SKM-1 (cell line): ENCODE results near the gene CDIPT.
A peak's percentile ranks its signal among the peaks of the same experiment; 100 is the strongest.

Source experiments
- DNase-seq: peaks from one replicate; lab custom pipeline; 2025; ENCODE audit not compliant: unreplicated experiment; lab: John Stamatoyannopoulos, UW

Gene CDIPT

DNA sequence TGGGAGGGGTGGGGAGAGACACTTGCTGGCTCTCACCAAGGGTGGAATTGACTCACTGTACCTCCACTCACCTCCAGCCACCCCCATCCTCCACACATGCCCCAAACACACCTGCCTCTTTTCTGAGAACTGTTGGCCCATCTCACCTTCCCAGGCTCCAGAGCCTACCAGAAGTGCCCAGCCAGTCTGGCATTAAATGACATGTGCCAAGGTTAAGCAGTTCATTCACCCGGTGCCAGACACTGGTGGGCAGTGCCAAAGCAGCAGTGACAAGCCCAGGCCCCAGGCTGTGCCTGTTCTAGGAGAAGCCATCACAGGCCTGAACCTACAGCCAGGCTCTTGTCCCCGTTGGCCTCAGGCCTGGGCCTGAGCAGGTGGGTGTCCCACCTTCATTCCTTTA lies 31.5 kb downstream of the CDIPT start:
- DNase-seq = no peak

DNA sequence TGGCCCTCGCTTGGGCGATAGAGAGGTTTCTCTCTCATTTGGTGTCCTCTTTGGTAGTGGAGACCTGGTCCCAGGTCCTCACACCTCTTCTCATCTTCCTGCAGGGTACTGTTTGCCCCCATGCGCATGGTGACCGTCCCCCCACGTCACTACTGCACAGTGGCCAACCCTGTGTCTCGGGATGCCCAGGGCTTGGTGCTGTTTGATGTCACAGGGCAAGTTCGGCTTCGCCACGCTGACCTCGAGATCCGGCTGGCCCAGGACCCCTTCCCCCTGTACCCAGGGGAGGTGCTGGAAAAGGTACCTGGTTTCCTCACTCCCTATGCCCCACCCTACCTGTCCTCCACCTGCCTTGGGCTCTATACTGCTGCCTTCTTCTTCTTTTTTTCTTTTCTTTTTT lies 32.3 kb downstream of the CDIPT start:
- DNase-seq = no peak

DNA sequence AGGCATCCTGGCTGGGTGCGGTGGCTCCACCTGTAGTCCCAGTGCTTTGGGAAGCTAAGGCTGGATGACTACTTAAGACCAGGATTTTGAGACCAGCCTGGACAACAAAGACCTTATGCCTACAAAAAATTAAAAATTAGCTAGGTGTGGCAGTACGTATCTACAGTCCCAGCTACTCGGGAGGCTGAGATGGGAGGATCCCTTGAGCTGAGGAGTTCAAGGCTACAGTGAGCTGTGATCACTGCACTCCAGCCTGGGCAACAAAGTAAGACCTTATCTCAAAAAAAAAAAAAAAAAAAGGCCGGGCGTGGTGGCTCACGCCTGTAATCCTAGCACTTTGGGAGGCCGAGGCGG lies 36.7 kb downstream of the CDIPT start:
- DNase-seq = no peak

DNA sequence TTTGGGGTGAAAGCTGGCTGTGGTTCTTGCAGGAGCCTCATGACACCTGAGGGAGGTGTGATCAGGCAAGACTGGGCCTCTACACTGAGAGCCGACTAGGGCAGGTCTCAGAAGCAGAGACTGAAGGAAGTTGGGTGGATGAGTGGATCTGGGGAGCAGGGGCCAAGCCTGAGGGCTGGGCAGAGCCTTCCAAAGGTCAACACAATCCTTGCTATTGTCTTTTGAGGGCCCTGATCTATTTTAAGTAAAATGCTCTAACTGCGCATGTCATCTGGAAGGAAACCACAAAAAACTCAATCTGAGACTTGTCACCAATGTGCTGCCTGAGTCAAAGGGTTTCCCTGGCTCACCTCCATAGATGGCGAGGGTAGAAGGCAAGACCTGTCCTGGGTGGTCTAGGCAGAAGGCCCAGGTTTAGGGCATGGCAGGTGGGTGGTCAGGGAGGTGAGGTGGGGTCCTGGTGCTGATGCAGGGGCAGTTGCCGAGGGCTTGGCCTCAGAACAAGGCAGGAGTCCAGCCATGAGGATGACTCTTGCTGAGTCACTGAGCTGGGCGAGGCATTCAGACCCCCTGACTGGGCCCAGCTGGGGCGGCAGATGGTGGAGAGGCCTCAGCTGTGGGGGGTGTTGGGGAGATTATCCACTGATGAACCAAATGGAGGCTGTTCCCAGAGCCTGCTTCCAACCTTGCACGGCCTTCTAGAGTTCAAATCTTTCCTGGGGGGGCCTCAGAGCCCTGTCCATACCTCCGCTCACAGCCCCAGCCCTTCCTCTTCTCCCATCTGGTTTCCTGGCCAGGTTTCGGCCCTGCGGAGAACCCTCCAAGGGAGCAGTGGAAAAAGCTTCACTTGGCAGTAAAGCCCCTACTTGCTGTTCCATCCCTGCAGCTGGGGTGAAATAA lies 37.6 kb downstream of the CDIPT start:
- DNase-seq = no peak

GRCh38 chr16:29824589-29825144 lies 38.4 kb downstream of the CDIPT start:
- no peak for DNase-seq

GRCh38 chr16:29821643-29822115 lies 41.3 kb downstream of the CDIPT start:
- no peak for DNase-seq

DNA sequence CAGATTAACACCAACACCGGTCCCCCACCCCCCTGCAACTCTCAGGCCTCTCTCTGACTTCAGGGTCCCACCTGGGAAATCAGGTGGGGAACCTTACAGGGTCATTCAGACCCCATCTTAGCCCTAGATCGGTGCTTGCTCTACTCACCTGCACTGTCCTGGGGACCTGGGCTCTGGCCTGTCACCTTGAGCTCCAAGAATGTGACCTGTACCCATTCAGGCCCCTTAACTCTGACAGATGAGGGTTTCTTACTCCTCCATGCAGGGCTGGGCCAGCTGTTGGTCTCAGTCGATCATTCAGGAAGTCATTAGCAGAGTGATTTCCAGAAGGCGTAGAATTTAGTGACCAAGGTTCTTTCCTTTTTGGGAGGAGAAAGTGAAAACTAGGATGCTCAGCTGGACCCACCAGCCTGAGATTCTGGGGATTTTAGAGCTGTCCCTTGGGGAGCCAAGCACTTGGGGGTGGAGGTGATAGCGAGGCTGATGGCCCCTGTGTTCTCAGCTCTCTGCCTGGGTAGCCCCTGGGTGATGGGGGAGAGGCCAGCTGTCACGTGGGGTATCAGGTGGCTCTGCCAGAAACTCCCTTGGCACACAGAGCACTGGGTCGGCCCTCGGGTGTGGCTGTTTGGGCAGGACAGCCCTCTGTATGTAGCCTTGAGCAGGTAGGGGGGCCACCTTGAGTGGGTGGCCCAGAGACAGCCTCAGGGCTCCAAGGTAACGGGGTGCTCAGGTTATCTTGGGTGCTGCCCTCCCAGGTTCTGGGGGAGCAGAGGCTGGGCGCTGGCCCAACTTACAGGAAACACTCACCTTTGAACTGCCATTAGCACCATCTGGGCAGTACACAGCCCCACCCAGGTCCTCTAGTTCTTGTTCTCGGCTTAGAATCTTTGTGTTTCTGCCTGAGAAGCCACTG lies 42.0 kb downstream of the CDIPT start:
- DNase-seq = no peak

DNA sequence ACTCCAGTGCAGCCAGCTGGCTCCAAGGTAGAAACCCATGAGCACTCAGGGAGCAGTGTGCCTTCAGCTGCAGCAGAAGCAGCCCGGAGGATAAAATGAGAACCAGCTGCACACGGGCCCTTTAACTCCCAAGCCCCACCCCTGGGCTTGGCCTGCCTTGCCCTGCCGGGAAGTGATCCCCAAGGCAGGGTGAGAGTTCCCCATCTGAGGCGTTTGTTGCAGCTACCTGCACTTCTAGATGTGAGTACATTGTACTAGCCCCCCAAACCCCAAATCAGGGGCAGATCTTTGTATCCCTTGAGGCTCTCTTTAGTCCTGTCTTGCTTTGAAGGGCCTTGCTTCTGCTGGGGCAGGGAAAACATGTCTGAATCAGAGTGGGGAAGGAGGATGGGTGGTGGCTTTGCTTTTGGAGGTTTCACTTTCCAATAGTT lies 42.7 kb downstream of the CDIPT start, which contains the start of gene MVP:
TSS of gene MVP (plus strand) at position 192 of the 431 bp plus-strand sequence. CDS start 10,088 bp downstream, outside the sequence.
- DNase-seq = peak; percentile 14

GRCh38 chr16:29819506-29819905 lies 43.5 kb downstream of the CDIPT start:
- DNase-seq = no peak

- no peak for DNase-seq
Observed at GRCh38 chr16:29818082-29818481, 44.9 kb downstream of the CDIPT start.

DNA sequence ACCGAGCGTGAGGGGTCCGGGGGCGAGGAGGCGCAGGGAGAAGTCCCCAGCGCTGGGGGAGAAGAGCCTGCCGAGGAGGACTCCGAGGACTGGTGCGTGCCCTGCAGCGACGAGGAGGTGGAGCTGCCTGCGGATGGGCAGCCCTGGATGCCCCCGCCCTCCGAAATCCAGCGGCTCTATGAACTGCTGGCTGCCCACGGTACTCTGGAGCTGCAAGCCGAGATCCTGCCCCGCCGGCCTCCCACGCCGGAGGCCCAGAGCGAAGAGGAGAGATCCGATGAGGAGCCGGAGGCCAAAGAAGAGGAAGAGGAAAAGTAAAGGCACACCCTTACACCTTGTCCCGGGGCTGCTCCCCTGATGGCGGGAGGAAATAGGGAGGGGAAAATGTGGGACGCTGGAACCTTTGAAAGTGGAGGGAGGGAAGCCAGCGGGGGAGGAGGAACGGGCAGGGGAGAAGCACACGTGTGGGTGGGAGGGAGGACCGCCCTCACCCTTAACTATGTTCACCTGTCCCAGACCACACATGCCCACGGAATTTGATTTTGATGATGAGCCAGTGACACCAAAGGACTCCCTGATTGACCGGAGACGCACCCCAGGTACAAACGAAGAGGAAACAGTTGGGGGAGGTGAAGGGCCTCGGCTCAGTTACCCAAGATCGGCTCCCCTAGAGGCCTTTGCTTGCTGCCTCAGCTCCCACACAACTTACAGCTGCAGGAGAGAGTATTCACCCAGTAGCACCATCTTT lies 46.2 kb downstream of the CDIPT start:
- DNase-seq = peak; percentile 72

- DNase-seq = peak; percentile 95
Observed at GRCh38 chr16:29815793-29816693, 47.0 kb downstream of the CDIPT start, which contains the start of gene PAGR1. Gene PAGR1, plus strand, starts transcription at chr16:29816152. Its CDS starts 374 bp downstream, at chr16:29816526.

GRCh38 chr16:29815032-29815721 lies 47.8 kb downstream of the CDIPT start:
- no peak for DNase-seq

DNA sequence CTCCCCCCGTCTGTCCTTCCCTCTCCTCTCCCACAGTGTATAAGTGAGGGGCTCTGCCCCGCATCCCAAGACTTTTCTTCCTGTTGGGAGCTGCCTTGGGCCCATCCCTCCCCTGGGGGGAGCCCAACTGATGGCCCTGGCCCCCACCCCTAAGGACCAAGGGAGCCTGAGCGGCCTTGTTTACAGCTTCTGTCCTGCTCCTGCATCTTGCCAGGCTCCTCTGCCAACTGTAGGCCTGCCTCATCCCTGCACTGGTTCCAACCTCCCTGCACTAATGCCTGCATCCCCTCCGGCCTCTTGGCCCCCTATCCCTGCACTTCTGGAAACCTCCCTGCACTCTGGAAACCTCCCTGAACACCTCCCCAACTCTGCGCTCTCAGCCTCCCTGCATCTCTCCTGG lies 48.4 kb downstream of the CDIPT start:
- DNase-seq = no peak

DNA sequence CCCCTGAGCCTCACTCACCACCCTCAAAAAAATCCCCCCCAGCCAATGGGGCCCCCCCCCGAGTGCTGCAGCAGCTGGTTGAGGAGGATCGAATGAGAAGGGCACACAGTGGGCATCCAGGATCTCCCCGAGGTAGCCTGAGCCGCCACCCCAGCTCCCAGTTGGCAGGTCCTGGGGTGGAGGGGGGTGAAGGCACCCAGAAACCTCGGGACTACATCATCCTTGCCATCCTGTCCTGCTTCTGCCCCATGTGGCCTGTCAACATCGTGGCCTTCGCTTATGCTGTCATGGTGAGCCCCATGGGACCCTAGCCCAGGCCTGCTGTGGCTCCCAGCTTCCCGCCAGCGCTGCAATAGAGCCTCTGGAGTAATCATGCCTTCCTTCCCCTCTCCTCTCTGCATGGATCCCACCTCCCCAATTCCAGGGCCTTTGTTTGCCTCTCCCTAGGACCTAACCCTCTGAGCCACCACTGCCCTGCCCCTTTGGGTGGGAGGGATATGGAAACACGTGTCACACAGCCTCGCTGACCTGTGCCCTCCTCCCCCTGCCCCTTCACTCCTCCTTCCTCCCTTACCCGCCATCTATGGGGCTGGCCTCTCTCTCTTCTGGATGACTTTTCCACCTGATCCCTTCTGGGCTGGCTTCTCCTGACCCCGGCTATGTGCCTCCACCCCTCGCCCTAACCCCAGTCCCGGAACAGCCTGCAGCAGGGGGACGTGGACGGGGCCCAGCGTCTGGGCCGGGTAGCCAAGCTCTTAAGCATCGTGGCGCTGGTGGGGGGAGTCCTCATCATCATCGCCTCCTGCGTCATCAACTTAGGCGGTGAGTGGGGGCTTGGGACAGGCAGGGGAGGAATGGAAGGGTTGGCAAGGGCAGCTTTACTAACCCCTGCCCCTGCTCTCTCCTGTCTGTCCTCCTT lies 49.1 kb downstream of the CDIPT start:
- DNase-seq = no peak

DNA sequence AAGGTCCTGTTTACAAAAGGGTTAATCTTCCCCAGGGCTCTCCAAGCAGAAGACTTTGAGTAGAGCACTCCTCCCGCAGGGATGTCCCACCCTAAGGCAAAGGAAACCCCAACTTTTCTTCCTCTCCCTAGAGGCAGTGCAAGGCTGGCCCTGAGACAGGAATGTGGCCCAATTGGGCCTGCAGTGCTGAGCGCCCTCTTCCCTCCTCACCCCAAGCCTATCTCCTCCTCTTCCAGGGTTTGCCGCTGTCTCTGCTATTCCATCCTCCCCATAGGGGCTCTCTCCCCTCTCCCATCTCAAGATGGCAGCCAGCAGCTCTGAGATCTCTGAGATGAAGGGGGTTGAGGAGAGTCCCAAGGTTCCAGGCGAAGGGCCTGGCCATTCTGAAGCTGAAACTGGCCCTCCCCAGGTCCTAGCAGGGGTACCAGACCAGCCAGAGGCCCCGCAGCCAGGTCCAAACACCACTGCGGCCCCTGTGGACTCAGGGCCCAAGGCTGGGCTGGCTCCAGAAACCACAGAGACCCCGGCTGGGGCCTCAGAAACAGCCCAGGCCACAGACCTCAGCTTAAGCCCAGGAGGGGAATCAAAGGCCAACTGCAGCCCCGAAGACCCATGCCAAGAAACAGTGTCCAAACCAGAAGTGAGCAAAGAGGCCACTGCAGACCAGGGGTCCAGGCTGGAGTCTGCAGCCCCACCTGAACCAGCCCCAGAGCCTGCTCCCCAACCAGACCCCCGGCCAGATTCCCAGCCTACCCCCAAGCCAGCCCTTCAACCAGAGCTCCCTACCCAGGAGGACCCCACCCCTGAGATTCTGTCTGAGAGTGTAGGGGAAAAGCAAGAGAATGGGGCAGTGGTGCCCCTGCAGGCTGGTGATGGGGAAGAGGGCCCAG lies 50.0 kb downstream of the CDIPT start:
- no peak for DNase-seq
